Measurements from ENCODE around the gene SLC9A8.

SLC9A8 gene

DNA sequence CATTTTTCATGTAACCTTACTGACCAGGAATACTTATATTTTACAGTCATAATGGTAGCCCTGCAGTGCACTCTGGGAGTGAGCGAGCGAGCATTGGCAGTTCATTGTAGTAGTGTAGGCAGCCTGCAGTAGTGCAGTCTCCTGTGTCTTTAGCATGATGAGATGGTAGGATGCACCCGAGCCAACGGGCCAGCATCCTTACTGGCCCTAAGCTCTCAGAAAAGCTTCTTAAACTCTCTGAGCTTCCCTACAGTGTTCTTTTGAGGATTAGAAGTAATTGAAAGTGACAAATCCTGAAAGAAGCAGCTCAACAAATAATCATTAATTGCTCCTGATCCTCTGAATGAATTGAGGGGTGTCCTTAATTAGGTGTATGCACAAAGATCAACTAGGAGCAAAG is 20.9 kb downstream of the SLC9A8 start:
- no peak overlapping the region; the same call in 1 of the 2 replicates for H3K27ac ChIP-seq
- no peak for TF ChIP-seq ZFX (IDR thresholded peaks at IDR 0.05)
- TF ChIP-seq, protein P1, sequence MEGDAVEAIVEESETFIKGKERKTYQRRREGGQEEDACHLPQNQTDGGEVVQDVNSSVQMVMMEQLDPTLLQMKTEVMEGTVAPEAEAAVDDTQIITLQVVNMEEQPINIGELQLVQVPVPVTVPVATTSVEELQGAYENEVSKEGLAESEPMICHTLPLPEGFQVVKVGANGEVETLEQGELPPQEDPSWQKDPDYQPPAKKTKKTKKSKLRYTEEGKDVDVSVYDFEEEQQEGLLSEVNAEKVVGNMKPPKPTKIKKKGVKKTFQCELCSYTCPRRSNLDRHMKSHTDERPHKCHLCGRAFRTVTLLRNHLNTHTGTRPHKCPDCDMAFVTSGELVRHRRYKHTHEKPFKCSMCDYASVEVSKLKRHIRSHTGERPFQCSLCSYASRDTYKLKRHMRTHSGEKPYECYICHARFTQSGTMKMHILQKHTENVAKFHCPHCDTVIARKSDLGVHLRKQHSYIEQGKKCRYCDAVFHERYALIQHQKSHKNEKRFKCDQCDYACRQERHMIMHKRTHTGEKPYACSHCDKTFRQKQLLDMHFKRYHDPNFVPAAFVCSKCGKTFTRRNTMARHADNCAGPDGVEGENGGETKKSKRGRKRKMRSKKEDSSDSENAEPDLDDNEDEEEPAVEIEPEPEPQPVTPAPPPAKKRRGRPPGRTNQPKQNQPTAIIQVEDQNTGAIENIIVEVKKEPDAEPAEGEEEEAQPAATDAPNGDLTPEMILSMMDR (conservative IDR thresholded peaks at IDR 0.05): no peak

DNA sequence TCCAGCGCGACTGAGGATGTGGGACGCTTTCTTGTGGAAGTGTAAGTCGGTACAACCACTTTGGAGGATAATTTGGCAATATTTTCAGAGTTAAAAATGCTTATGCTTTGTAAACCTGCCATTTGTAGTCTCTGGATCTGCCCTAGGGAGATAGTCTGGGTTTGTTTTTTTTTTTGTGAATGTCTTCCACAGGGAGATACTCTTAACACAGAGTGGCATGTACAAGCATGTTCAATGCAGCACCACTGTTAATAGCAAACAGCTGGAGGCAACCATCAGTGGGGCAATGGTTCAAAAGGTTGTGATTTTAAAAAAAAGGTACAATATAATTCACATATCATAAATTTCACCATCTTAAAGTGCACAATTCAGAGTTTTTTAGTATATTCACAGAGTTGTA is 22.4 kb downstream of the SLC9A8 start:
- TF ChIP-seq, protein P1 (conservative IDR thresholded peaks at IDR 0.05): no peak
- TF ChIP-seq ZFX (IDR thresholded peaks at IDR 0.05): no peak
- H3K27ac ChIP-seq: no peak overlapping the region

DNA sequence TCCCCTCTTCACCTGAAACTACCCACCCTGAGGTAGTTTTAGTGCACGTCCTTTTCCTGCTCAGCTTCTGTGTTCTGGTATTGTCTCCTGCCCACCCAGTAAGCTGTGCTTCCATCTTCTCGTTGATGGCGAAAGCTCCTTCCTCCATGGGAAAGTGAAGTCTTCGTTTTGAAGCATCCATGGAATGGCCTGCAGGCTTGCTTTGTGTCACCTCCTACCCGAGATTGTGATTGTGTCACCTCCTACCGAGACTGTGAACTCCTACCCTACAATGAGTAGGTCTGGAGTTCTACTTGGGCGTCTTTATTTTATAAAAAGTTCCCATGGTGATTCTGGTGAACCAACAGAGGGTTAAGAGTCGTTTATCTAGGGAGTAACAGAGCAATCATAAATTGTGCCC is 25.9 kb downstream of the SLC9A8 start:
- TF ChIP-seq ZFX (IDR thresholded peaks at IDR 0.05): no peak
- TF ChIP-seq, protein P1 (conservative IDR thresholded peaks at IDR 0.05): no peak
- H3K27ac ChIP-seq: no peak overlapping the region

DNA sequence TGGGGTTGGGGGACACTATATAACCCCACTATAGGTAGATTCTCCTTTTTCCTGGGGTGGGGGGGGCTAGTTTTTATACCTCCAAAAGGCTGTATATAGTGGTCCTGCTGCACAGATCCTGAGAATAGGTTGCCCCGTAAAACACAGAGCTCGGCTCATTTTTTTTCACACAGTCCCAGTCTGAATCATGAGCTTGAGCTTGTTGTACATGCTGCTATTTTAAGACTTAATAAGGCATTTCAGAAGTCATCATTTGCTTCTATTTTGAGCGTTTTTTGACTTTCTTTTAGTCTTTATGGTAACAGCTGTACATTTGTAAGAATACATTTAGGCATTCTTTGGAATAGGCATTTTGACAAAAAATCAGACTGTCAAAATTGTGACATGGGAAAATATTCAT is 30.5 kb downstream of the SLC9A8 start:
- TF ChIP-seq, protein P1 (conservative IDR thresholded peaks at IDR 0.05): no peak
- no peak for TF ChIP-seq ZFX (IDR thresholded peaks at IDR 0.05)
- H3K27ac ChIP-seq: no peak overlapping the region

DNA sequence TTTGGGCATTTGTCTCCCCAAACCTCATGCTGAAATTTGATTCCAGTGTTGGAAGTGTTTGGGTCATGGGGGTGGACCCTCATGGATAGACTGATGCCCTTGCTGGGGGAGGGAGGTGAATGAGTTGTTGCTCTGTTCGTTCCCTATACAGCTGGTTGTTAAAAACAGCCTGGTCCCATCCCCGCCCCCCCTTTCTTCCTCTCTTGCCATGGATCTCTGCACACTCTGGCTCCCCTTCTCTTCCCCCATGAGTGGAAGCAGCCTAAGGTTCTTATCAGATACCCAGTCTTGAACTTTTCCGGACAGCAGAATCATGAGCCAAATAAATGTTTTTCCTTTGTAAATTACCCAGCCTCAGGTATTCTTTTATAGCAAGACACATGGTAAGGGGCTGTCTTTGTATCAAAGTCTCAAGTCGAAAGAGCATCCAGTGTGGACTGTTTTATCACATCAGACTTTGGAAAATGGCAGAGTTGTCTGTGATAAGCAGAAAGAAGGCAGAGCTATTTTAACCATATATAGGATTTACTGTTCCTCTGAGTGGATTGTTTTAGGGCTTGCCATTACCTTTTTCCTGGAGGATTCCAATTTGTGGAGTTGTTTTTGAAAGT is 31.2 kb downstream of the SLC9A8 start:
- TF ChIP-seq, protein P1 (conservative IDR thresholded peaks at IDR 0.05): no peak
- TF ChIP-seq ZFX (IDR thresholded peaks at IDR 0.05): no peak
- no peak overlapping the region for H3K27ac ChIP-seq

DNA sequence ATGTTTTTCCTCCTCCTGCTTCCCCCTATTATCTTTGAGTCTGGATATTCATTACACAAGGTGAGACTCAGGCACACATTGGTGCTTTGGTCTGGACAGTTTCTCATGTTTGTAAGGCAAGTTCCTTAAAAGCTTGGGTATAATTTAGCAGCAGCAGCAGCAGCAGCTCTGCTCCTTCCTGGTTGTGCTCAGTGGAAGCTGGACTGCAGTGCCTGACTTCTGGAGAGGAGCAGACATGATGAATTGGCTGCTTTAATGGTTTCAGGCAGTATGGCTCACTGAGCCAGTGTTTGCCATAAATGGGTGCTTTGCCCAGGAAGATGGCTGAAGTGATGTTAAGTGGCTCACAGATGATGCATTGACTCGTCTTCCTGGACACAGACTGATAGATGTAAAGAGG is 32.4 kb downstream of the SLC9A8 start:
- TF ChIP-seq, protein P1 (conservative IDR thresholded peaks at IDR 0.05): no peak
- no peak for TF ChIP-seq ZFX (IDR thresholded peaks at IDR 0.05)
- H3K27ac ChIP-seq: no peak overlapping the region

DNA sequence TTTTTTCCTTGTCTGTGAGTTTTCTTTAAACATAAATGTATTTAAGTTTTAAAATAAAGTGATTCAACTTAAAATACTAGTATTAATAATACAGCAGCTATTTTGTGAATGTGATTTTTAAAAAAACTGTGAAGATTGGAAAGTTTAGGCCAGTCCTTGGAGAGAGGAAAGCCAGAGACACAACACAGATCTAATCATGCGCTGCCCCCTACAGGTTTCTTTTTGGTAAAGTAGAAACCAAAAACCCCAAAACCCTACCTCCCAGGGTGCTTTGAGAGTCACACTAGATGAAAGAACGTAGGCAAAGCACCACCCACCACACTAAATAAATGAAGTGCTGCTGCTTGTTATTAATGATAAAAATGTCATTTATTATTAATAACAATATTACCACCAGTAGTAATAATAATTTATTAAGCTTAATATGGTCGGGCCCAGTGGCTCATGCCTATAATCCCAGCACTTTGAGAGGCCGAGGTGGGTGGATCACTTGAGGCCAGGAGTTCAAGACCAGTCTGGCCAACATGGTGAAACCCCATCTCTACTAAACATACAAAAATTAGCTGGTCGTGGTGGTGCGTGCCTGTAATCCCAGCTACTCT is 33.7 kb downstream of the SLC9A8 start:
- no peak overlapping the region for H3K27ac ChIP-seq

More for the DNA sequence above, 33.7 kb downstream of the SLC9A8 start:
- TF ChIP-seq, protein P1 (conservative IDR thresholded peaks at IDR 0.05): peak; percentile 76
- TF ChIP-seq ZFX (IDR thresholded peaks at IDR 0.05): no peak
